Sigmoid colon (tissue), 4 donors: ENCODE measurements around the gene COL21A1.

Experiments
- POLR2A ChIP-seq, 2 donors: fragments of 450-650 bp; IDR thresholded peaks; one replicate each; pipeline ENCODE4 v1.6.1; 2016; ENCODE audit warnings: antibody characterized with exemption in 2 of 2, mild to moderate bottlenecking in 2 of 2, moderate library complexity in 2 of 2
- POLR2AphosphoS5 ChIP-seq, 4 donors: sonication (generic); formaldehyde crosslinking; IDR thresholded peaks; one replicate each; pipeline ENCODE4 v1.6.1; 2017; ENCODE audit warnings: antibody characterized with exemption in 4 of 4

DNA sequence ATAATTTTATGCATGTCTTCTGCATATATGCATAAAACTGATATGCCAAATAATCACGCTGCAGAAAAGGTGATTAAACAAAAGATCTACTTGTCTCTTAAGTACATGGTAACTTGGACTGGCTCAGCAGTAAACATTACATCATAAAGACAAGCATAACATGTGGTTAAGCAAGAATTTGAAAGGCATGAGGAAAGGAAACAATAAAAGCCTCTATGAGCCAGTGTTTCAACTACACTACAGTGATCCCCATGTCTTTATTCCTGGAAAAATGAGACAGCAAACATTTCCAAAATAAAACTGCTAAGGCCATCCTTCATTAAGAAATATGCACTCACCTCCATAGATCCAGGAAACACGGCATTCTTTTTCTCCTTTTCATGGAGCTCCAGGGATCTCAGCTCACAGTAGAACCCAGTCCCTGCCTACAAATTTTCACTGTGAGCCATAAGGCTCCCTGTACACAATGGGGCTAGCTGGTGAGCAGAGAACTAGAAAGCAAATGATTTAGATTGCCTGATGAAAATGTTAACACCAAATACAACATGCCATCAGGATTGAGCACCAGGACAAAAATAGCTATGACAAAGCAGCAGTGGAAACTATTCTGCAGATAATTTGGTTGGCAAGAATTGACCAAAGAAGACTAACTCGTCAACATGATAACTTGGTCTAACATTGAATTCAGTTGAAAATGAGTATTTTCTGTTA, 156.1 kb downstream of the COL21A1 start:
- no peak for TF ChIP-seq POLR2AphosphoS5 (IDR thresholded peaks at IDR 0.05)
- TF ChIP-seq POLR2A (IDR thresholded peaks at IDR 0.05): no peak
